NCI-H1092 (cell line): Measurements from ENCODE around the gene NDUFA7.
"Not testable (repeated sequence)": the region's sequence is repeated elsewhere in the genome, so short reads cannot be mapped to it uniquely, and the experiment has no call there.

Experiments
- DNase-seq: peaks from one replicate; lab custom pipeline; 2025; lab: John Stamatoyannopoulos, UW

NDUFA7 gene

DNA sequence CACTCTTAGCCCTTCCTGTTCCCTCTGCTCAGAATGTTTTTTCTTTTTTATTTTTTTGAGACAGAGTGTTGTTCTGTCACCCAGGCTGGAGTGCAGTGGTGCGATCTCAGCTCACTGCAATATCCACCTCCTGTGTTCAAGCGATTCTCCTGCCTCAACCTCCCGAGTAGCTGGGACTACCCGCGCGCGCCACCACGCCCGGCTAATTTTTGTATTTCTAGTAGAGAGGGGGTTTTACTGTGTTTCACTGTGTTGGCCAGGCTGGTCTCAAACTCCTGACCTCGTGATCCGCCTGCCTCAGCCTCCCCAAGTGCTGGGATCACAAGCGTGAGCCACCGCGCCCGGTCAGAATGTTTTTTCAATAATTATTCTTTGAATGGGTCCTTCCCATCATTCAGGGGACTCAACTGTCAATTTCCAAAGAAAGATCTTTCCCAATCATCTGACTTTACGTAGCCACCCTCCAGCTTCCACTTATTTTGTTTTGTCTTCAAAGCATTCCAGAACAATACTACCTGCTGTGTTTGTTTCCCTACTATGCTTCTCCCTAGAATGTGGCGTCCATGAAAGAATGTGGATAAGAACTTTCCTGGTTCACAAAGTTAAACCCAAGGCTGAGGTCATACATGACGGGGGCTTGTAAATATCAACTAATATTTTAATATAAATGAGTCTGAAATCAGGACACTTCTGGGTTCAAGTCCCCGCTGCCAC is 1.2 kb downstream of the NDUFA7 start:
- DNase-seq, result no peak

GRCh38 chr19:8318835-8319234 is 2.3 kb downstream of the NDUFA7 start:
- not testable (repeated sequence) for DNase-seq

- no peak for DNase-seq
Measured at GRCh38 chr19:8316351-8317125, 4.6 kb downstream of the NDUFA7 start.

GRCh38 chr19:8314981-8315640 is 6.1 kb downstream of the NDUFA7 start:
- not testable (repeated sequence) for DNase-seq

GRCh38 chr19:8311461-8312260 is 9.5 kb downstream of the NDUFA7 start:
- DNase-seq, result no peak

DNA sequence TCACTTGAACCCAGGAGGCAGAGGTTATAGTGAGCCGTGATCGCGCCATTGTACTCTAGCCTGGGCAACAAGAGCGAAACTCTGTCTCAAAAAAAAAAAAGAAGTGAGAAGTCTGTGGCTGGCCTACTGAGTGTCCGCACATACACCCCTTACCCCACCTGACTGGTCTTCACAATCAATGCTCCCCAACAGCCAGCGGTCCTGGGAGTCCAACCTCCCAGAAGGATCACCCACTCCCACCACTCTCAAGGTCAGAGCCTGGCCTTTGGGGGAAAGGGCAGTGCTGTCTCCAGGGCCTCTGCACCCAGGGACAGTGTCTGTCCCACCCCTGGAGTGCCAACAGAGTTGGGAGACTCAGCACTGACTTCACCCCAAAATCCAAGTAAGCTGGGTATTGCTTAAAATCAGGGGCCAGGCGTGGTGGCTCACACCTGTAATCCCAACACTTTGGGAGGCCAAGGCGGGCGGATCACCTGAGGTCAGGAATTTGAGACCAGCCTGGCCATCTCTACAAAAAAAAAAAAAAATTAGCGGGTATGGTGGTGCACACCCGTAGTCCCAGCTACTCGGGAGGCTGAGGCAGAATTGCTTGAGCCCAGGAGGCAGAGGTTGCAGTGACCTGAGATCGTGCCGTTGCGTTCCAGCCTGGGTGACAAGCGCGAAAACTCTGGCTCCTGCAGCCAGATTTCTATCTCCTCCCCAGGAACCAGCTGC is 10.7 kb downstream of the NDUFA7 start:
- DNase-seq, result no peak

DNA sequence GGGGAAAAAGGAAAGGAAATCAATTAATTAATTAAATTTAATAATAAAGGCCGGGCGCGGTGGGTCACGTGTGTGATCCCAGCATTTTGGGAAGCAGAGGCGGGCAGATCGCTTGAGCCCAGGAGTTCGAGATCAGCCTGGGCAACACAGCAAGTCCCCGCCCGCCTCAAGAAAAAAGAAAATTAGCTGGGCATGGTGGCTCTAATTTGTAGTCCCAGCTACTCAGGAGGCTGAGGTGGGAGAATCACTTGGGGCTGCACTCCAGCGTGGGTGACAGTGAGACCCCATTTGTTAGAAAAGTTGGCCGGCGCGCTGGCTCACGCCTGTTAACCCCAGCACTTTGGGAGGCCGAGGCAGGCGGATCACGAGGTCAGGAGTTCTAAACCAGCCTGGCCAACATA is 12.3 kb downstream of the NDUFA7 start:
- DNase-seq, result no peak

DNA sequence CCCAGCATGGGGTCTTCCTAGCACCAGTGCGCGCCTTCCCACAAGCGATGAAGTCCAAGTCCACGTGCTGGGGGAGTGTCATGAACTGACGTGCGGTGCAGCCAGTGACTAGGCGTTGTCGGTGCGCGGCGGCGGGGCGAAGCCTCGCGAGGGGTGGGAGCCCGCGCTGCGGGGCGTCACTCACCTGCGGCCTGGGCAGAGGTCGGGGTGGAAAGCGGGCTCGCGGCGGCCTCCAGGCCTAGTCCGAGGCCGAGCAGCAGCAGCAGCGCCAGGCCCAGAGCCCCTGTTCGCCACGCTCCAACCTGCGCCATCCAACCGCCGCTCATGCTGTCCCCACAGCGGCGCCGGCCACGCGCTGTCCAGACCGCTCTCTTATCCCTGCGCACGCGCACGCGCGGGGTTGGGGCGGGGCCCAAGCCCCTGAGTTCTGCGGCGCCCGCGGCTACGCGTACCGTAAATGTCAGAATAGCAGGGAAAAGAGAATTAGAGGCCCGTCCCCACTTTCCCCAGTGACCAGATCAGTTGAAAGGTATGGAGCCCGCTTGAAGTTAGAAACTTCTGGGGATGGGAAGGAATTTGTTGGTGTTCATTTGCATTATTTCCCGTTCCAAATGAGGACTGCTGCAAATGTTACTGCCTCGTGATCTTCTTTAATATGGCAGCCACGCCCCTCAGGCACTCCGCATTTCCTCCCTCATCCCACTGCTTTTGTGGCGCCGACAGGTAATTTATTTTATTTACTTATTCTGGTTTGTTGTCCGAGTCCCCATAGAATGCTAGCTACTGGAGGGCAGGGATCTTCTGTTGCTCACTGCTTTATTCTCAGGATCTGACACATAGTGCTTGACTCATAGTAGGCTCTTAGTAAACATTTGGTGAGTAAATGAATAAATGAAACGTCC is 13.0 kb downstream of the NDUFA7 start, which contains the start of gene CD320:
Gene CD320 (minus strand): TSS at position 394 of the 902 bp plus-strand sequence. CDS start 68 bp downstream, at position 326.
- DNase-seq, result peak; percentile 93

DNA sequence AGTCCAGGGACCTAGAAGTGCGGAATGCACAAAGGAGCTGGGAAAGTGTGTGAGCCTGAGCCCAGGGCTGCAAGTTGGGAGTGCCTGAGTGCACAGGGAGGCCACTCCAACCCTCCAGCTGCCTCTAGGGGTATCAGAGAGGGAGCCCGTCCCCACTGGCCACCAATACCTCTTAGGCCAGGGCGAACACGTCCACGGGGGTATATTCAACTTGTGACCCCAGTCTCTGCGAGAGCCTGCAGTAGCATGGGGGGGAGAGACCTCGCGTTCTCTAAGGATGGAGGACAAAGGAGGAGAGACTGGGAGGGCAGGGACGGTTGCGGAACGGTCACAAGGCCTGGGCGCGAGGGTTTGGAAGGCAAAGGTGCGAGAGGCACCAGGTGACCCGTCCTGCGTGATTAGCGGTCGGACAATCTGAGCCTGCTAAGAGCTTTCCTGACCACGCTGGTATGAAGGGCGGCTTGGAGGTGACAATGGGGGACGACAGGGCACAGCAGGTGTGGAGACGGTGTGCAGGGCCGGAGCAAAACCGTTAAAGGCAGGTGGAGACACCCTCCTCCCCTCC is 13.7 kb downstream of the NDUFA7 start:
- peak; percentile 30 for DNase-seq

DNA sequence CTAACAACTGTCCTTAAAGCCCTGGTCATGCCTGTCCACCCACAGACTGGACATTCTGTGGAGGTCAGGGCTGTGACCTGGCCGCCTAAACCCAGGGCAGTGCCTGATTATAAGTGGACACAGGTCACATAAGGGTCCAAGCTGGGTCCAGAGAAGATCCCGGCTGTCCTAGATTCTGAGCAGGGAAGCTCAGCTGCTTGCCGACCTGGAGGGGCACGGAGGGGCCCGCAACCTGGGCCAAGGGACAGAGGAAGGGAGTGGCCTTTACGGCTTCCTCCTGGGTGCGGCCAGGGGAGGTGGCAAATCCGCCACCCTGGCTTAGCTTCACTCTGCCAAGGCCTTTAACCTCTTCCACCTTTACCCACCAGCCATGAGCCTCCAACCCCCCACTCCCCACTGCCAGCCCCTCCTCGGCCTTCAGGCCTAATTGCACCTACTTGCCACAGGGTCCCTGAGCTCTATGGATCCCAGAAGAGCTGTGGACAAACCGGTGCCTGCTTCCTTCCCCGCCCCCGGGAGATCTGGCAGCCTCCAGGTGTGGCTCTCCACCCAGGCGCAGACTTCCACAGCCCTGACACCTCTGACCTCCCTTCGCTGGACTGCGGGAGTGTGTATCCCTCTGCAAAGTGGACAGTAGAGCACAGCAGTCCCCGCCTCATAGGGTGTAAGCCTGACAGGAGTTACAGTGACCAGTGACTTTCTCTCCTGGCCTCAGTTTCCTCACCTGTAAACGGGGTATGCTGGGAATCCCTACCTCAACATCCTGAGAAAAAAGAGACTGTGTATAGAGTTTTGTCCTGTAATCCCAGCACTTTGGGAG is 14.7 kb downstream of the NDUFA7 start:
- no peak for DNase-seq

DNA sequence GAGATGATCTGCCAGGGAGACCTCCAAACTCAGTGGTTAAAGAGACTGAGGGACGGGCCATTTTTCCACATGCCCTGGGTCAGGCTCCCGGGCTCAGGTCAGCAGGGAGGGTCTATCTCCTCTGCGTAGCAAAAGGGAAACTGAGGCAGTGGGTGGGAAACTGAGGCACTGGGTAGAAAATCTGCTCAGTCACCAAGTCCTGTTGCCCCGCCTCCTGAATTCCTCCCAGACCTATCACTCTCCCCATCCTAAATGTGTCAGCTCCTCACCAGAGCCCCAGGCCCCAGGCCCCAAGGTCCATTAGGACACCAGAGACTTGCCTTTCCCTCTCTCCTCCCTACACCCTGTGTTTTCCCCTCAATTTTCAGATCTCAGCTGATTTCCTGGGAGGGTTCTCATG is 15.4 kb downstream of the NDUFA7 start:
- DNase-seq, result no peak

GRCh38 chr19:8304841-8305621 is 16.1 kb downstream of the NDUFA7 start:
- DNase-seq, result no peak

DNA sequence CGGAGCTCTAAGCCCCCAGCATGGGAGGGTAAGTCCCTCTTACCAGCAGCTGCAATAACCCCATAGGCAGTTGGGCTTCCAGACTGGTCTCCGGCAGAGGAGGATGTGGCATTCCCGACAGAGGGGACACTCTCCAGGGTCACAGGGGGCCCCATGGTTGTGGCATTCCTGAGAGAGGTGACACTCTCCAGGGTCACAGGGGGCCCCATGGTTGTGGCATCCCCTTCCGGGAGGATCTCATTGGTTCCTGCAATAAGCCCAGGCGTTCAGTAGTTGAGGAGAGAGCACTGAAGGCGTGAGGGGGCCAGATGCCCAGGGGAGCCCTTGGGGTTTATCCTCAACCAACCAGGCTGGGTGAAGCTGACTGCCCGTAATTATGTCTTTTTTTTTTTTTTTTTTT is 18.4 kb downstream of the NDUFA7 start:
- DNase-seq, result no peak

DNA sequence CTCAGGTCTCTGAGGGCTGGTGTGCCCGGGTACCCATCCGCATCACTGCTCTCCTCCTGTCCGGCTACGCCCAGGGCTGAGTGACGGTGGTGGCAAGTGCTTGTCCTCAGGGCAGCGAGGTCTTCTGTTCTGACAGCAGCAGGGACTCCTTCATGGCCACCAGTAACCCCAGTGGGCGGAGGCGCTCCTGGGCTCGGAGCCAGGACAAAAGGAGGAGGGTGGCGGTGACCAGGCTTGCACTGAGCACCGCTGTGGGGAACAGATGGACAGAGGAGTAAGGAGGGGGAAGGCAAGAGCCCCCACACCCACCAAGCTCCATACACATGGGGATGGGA is 18.9 kb downstream of the NDUFA7 start:
- DNase-seq, result no peak

DNA sequence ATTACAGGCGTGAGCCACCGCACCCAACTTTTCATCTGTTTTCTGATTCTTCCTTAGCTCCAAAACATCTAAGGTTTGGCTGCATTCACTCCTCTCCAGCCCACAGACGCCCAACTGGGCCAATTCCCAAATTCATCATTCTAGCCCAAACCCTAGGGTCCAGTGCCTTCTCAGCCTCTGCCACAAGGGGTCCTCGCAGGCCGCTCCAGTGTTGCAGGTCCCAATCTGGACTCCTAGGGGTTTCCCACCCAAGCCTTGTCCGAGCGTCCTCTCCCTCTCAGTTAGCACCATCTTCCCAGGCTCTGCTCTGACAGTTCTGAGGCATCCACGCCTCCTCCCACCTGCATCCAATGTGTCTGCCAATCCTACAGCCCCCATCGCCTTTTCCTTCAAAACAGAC is 29.8 kb downstream of the NDUFA7 start:
- DNase-seq, result not testable (repeated sequence)

GRCh38 chr19:8276508-8276907 is 44.7 kb downstream of the NDUFA7 start:
- DNase-seq, result not testable (repeated sequence)

- DNase-seq, result no peak
Measured at GRCh38 chr19:8269724-8270123, 51.5 kb downstream of the NDUFA7 start.

- DNase-seq, result no peak
Measured at GRCh38 chr19:8265872-8266271, 55.3 kb downstream of the NDUFA7 start.
